Heart right ventricle (tissue), 16 donors: Measurements from ENCODE around the gene NEUROG2. TPM values are rescaled to one million over a fixed set of nuclear protein-coding genes. Genes with fewer than 3 reads are reported as not detected.

Experiments
- ATAC-seq, 8 donors: fragments of 200-7000 bp; cut with Tn5 transposase; one replicate each; pipeline ENCODE4 v1.9.1; 2020; ENCODE audit warnings: mild to moderate bottlenecking in 8 of 8, moderate library complexity in 8 of 8, moderate number of reproducible peaks in 1 of 8
- DNase-seq, 2 donors: peaks; one replicate each; pipeline ENCODE4 v3.0.0-alpha.2; 2020
- H3K27ac ChIP-seq, 10 donors: fragments of 200-600 bp; sonication (generic) in 2 of 10; one replicate each; pipeline versions ENCODE4 v1.5.0 to v1.8.0; 2020 to 2022; ENCODE audit warnings: mild to moderate bottlenecking in 3 of 10
- H3K27me3 ChIP-seq, 7 donors: fragments of 200-600 bp; one replicate each; pipeline ENCODE4 v1.8.0; 2021 to 2022; ENCODE audit warnings: mild to moderate bottlenecking in 2 of 7
- H3K36me3 ChIP-seq, 9 donors: fragments of 200-600 bp; sonication (generic) in 1 of 9; one replicate each; pipeline versions ENCODE4 v1.5.0 to v1.8.0; 2020 to 2022; ENCODE audit warnings: mild to moderate bottlenecking in 2 of 9
- H3K4me1 ChIP-seq, 9 donors: fragments of 200-600 bp; sonication (generic) in 1 of 9; one replicate each; pipeline versions ENCODE4 v1.5.0 to v1.8.0; 2020 to 2022; ENCODE audit warnings: mild to moderate bottlenecking in 4 of 9
- H3K4me3 ChIP-seq, 10 donors: fragments of 200-600 bp; sonication (generic) in 2 of 10; one replicate each; pipeline versions ENCODE4 v1.5.0 to v1.8.0; 2020 to 2022; ENCODE audit warnings: mild to moderate bottlenecking in 7 of 10, moderate library complexity in 2 of 10
- H3K9me3 ChIP-seq, 11 donors: fragments of 200-600 bp in 10 of 11; sonication (generic) in 2 of 11; one replicate each; pipeline versions ENCODE4 v1.5.0 to v1.8.0; 2013 to 2022; ENCODE audit warnings: mild to moderate bottlenecking in 2 of 11, control low read depth in 1 of 11, moderate library complexity in 1 of 11
- WGBS, 2 donors: extraction: QIAGEN DNeasy Blood & Tissue Kit; methylation state at CpG; one replicate each; pipeline ENCODE4 v1.1.7; 2013; ENCODE audit warnings: inconsistent platforms in 1 of 2; 5-methylcytosine and 5-hydroxymethylcytosine counted together
- intact Hi-C, 10 donors: fragments of 100-400 bp; cut with DNase I; formaldehyde crosslinking; loops; one replicate each; pipeline versions ENCODE4 v1.11.1 to v1.14.2; 2022
- polyA plus RNA-seq, 2 donors: library from polyadenylated mRNA; stranded (reverse); fragments of 200-250 nt; gene quantifications; one replicate each; pipeline ENCODE4 v1.2.3, GENCODE V29; 2013
- total RNA-seq, 10 donors: library from RNA; stranded (reverse); fragmentation: NEBNext Ultra II Directional in 3 of 10; extraction: Animal tissue kit (Norgen Biotek cat#: 25700) in 3 of 10; gene quantifications; one replicate each; pipeline versions ENCODE4 v1.2.1 to v1.2.4, GENCODE V29; 2021 to 2023
- TF ChIP-seq, protein P1 (sequence below), 9 donors: fragments of 200-600 bp; sonication (generic) in 2 of 9; IDR thresholded peaks; one replicate each; pipeline versions ENCODE4 v1.5.0 to v1.8.0; 2021 to 2022; ENCODE audit warnings: antibody characterized with exemption in 9 of 9, mild to moderate bottlenecking in 5 of 9, moderate library complexity in 1 of 9
- donor health status: Arrhythmogenic right ventricular cardiomyopathy.
- donor health status: ischemic (EF 13 %, LVEDD 7.1; RV severe dilation, severe dysfunction).
- donor health status: healthy with polysubstance abuse.
- donor health status: DM: no; HTN: yes; CAD: no.
- donor health status: DM: no; HTN: no; CAD: no.
- donor health status: ischemic (EF 25% LVEDD 6.9; RV normal size, moderate dysfunction).
- donor health status: ischemic (EF 25% LVEDD 5.7; RV mildly dilated, moderate dysfunction).
- donor health status: healthy.
- donor health status: DM: yes; HTN: yes; CAD: no.
- donor health status: Ischemic cardiomyopathy.
- donor health status: ischemic (EF 35%, LVEDD 5.7; RV mildly dilated, moderate dysfunction).
- donor health status: nonischemic (EF 11% LVEDD 7.7; RV severe dilation, severe dysfunction).
- donor health status: DM: yes; HTN: yes; CAD: no.
- donor health status: PGD.
- donor health status: ischemic (EF 29% LVEDD 5.4; RV normal size, mild dysfunction).
- donor health status: nonischemic (EF 23%, LVEDD 6.1; RV moderate dilation, normal function).

The NEUROG2 gene
- total and polyA plus RNA-seq, 12 donors = not detected

DNA sequence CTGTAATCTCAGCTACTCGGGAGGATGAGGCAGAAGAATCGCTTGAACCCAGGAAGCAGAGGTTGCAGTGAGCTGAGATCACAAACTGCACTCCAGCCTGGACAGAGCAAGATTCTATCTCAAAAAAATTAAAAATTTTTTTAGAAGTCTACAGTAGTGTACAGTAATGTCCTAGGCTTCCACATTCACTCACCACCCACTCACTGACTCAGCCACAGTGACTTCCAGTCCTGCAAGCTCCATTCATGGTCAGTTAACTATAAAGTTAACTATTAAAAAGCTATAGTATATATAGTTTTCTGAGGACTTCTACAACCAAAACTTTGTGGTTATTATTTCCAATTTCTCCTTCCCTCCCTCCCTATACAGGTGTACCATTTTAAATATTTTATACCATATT lies 34.7 kb upstream of the NEUROG2 start:
- 98 to 99% methylated on average over 2 of the region's 2 CpGs for WGBS, 2 donors
- H3K27me3 ChIP-seq = no peaks in the 10 kb centered on the region
- intact Hi-C loops = no loop called here
- no peaks in the 10 kb centered on the region for H3K9me3 ChIP-seq
- no peak for ATAC-seq
- peaks cover 0 to 8% (median 0%) of the 10 kb centered on the region in 9 donors for H3K36me3 ChIP-seq
- H3K4me3 ChIP-seq = no peak overlapping the region
- DNase-seq = no peak
- H3K4me1 ChIP-seq = no peaks in the 10 kb centered on the region
- no peak overlapping the region for H3K27ac ChIP-seq
- TF ChIP-seq, protein P1, sequence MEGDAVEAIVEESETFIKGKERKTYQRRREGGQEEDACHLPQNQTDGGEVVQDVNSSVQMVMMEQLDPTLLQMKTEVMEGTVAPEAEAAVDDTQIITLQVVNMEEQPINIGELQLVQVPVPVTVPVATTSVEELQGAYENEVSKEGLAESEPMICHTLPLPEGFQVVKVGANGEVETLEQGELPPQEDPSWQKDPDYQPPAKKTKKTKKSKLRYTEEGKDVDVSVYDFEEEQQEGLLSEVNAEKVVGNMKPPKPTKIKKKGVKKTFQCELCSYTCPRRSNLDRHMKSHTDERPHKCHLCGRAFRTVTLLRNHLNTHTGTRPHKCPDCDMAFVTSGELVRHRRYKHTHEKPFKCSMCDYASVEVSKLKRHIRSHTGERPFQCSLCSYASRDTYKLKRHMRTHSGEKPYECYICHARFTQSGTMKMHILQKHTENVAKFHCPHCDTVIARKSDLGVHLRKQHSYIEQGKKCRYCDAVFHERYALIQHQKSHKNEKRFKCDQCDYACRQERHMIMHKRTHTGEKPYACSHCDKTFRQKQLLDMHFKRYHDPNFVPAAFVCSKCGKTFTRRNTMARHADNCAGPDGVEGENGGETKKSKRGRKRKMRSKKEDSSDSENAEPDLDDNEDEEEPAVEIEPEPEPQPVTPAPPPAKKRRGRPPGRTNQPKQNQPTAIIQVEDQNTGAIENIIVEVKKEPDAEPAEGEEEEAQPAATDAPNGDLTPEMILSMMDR (IDR thresholded peaks at IDR 0.05) = no peak

DNA sequence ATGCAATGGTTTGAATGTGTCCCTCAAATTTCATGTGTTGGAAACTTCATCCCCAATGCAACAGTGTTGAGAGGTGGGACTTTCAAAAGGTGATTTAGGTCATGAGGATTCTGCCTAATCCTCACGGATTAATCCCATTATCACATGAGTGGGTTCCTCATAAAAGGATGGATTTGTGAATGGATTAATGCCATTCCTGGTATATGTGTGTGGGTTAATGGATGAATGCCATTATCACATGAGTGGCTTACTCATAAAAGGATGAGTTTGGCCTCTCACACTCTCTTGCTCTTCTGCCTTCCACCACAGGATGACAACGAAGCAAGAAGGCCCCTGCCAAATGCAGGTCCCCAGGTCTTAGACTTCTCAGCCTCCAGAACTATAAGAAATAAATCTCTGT lies 30.5 kb upstream of the NEUROG2 start:
- Histone ChIP-seq H3K27ac (no peak overlapping the region), H3K4me1 (no peaks in the 10 kb centered on the region), H3K4me3 (no peak overlapping the region), H3K36me3 (no peaks in the 10 kb centered on the region), H3K9me3 (no peaks in the 10 kb centered on the region), H3K27me3 (no peaks in the 10 kb centered on the region)
- ATAC-seq = no peak
- intact Hi-C loops = no loop called here
- WGBS, 2 donors = 85 to 90% methylated on average over 2 of the region's 2 CpGs
- TF ChIP-seq, protein P1 (IDR thresholded peaks at IDR 0.05) = no peak
- DNase-seq = no peak

DNA sequence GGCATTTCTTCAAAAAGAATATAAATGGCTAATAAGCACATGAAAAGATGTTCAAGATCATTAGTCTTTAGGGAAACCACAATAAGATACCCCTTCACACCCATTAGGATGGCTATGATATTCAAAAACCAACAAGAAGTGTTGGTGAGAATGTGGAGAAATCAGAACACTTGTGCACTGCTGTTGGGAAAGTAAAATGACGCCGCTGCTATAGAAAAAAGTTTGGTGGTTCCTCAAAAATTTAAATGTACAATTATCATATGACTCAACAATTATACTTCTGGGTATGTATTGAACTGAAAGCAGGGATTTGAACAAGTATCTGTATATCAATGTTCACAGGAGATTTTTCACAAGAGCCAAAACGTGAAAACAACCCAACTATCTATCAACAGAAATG lies 29.4 kb upstream of the NEUROG2 start:
- no peaks in the 10 kb centered on the region for H3K27me3 ChIP-seq
- no peak for DNase-seq
- H3K27ac ChIP-seq = no peak overlapping the region
- H3K4me1 ChIP-seq = no peaks in the 10 kb centered on the region
- intact Hi-C loops = no loop called here
- TF ChIP-seq, protein P1 (IDR thresholded peaks at IDR 0.05) = no peak
- ATAC-seq = no peak
- H3K9me3 ChIP-seq = no peaks in the 10 kb centered on the region
- WGBS, 2 donors = 92 to 94% methylated on average over 3 of the region's 3 CpGs
- H3K4me3 ChIP-seq = no peak overlapping the region
- no peaks in the 10 kb centered on the region for H3K36me3 ChIP-seq

DNA sequence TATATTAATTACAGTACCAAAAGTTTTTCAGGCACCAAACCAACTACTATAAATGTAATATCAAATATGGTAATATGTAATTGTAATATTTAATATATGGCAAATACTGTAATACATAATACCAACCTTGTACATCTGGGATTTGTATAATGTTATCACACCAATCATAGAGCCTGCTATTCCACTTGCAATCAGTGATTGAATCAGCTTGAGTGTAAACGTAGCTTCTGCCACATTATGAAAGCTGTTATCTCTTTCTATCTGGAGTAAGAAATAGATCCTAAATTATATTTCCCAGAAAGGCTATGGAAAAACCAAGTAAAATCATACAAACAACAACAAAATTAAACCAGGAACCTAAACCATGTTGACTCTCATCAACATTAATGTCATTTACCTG lies 24.7 kb upstream of the NEUROG2 start:
- Histone ChIP-seq H3K27me3 (no peaks in the 10 kb centered on the region), H3K9me3 (no peaks in the 10 kb centered on the region), H3K27ac (no peak overlapping the region), H3K4me3 (no peak overlapping the region), H3K36me3 (peaks cover 0 to 3% (median 0%) of the 10 kb centered on the region in 9 donors), H3K4me1 (no peaks in the 10 kb centered on the region)
- 78 to 79% methylated on average over 1 of the region's 1 CpG for WGBS, 2 donors
- DNase-seq = no peak
- intact Hi-C loops = no loop called here
- TF ChIP-seq, protein P1 (IDR thresholded peaks at IDR 0.05) = no peak
- no peak for ATAC-seq
